D721Med (cell line): ENCODE measurements around the gene SLC12A1.

Experiments used
- DNase-seq: peaks from one replicate; pipeline ENCODE4 v3.0.0; 2011; ENCODE audit warnings: low spot score; ENCODE audit not compliant: insufficient read length
- FAIRE-seq: peaks from 2 replicates; lab custom pipeline; 2011; peaks lifted over from hg19 to GRCh38; lab: Jason Lieb, UNC
- TF ChIP-seq, protein P1 (sequence below): IDR thresholded peaks from 2 replicates; pipeline ENCODE4 v1.5.1; 2012; ENCODE audit warnings: mild to moderate bottlenecking, control low read depth; ENCODE audit not compliant: insufficient read depth; ENCODE audit errors: missing control alignments

SLC12A1 gene

DNA sequence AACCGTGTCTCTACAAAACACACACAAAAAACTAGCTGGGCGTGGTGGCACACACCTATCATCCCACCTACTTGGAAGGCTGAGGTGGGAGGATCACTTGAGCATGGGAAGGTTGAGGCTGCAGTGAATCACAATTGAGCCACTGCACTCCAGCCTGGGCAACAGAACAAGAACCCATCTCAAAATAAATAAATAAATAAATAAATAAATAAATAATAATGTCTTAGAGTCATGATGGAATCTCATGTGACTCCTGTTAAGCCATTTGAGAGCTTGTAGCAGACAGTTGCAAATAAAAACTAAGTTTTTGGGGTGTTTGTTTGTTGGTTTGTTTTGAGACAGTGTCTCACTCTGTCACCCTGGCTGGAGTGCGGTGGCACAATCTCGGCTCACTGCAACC, 33.2 kb downstream of the SLC12A1 start:
- TF ChIP-seq, protein P1, sequence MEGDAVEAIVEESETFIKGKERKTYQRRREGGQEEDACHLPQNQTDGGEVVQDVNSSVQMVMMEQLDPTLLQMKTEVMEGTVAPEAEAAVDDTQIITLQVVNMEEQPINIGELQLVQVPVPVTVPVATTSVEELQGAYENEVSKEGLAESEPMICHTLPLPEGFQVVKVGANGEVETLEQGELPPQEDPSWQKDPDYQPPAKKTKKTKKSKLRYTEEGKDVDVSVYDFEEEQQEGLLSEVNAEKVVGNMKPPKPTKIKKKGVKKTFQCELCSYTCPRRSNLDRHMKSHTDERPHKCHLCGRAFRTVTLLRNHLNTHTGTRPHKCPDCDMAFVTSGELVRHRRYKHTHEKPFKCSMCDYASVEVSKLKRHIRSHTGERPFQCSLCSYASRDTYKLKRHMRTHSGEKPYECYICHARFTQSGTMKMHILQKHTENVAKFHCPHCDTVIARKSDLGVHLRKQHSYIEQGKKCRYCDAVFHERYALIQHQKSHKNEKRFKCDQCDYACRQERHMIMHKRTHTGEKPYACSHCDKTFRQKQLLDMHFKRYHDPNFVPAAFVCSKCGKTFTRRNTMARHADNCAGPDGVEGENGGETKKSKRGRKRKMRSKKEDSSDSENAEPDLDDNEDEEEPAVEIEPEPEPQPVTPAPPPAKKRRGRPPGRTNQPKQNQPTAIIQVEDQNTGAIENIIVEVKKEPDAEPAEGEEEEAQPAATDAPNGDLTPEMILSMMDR: no peak
- FAIRE-seq (no peak), DNase-seq (no peak)

- no peak for DNase-seq
- no peak for FAIRE-seq
- TF ChIP-seq, protein P1: no peak
Measured at GRCh38 chr15:48242015-48242414, 35.9 kb downstream of the SLC12A1 start.

- TF ChIP-seq, protein P1: no peak
- no peak for FAIRE-seq
- no peak for DNase-seq
Measured at GRCh38 chr15:48242535-48242934, 36.4 kb downstream of the SLC12A1 start.

- FAIRE-seq: no peak
- no peak for DNase-seq
- TF ChIP-seq, protein P1: no peak
Measured at GRCh38 chr15:48244921-48245320, 38.8 kb downstream of the SLC12A1 start.

GRCh38 chr15:48248414-48248813, 42.3 kb downstream of the SLC12A1 start:
- DNase-seq: no peak
- no peak for FAIRE-seq

GRCh38 chr15:48250640-48251076, 44.6 kb downstream of the SLC12A1 start:
- FAIRE-seq (peak; percentile 63), DNase-seq (no peak)
- TF ChIP-seq, protein P1: peak; percentile 65

More at GRCh38 chr15:48248414-48248813, 42.3 kb downstream of the SLC12A1 start:
- TF ChIP-seq, protein P1: no peak

- FAIRE-seq (no peak), DNase-seq (no peak)
- TF ChIP-seq, protein P1: no peak
Measured at GRCh38 chr15:48253172-48253571, 47.1 kb downstream of the SLC12A1 start.
